Thymus (tissue), 14 donors: ENCODE data around the gene IL21R. TPM values are rescaled to one million over a fixed set of nuclear protein-coding genes. Genes with fewer than 3 reads are reported as not detected.
A peak's percentile ranks its signal among the peaks of the same experiment; 100 is the strongest.

Experiments
- DNase-seq, 9 donors: peaks; one replicate each; pipeline ENCODE4 v3.0.0-alpha.2; 2013; ENCODE audit warnings: low spot score in 9 of 9, low read depth in 6 of 9, missing footprints in 1 of 9
- H3K27ac ChIP-seq, 2 donors: one replicate each; pipeline ENCODE4 v1.5.1; 2013; ENCODE audit warnings: control low read depth in 1 of 2, low read depth in 1 of 2, low read length in 1 of 2, mild to moderate bottlenecking in 1 of 2, moderate library complexity in 1 of 2
- H3K27me3 ChIP-seq, 2 donors: one replicate each; pipeline ENCODE4 v1.5.1; 2013; ENCODE audit warnings: low read length in 1 of 2; ENCODE audit not compliant: control insufficient read depth in 2 of 2, insufficient read depth in 1 of 2
- H3K36me3 ChIP-seq, 2 donors: one replicate each; pipeline ENCODE4 v1.5.1; 2013; ENCODE audit warnings: low read length in 1 of 2, mild to moderate bottlenecking in 1 of 2, moderate library complexity in 1 of 2; ENCODE audit not compliant: control insufficient read depth in 2 of 2, insufficient read depth in 2 of 2
- H3K4me1 ChIP-seq, 2 donors: one replicate each; pipeline ENCODE4 v1.5.1; 2013; ENCODE audit warnings: low read length in 2 of 2; ENCODE audit not compliant: control insufficient read depth in 2 of 2, insufficient read depth in 2 of 2
- H3K4me3 ChIP-seq, 2 donors: one replicate each; pipeline ENCODE4 v1.5.1; 2013; ENCODE audit warnings: low read length in 2 of 2, control low read depth in 1 of 2, mild to moderate bottlenecking in 1 of 2
- H3K9me3 ChIP-seq, 2 donors: one replicate each; pipeline ENCODE4 v1.5.1; 2013; ENCODE audit warnings: low read length in 1 of 2, mild to moderate bottlenecking in 1 of 2; ENCODE audit not compliant: control insufficient read depth in 2 of 2, insufficient read depth in 1 of 2
- WGBS: extraction: QIAGEN DNeasy Blood & Tissue Kit; methylation state at CpG from one replicate; pipeline ENCODE4 v1.1.7; 2013; 5-methylcytosine and 5-hydroxymethylcytosine counted together
- long read RNA-seq, 10 donors: transcript quantifications; one replicate each; lab custom pipeline, GENCODE V29; 2026
- polyA plus RNA-seq: library from polyadenylated mRNA; stranded (reverse); fragments of 200-250 nt; gene quantifications from one replicate; pipeline ENCODE4 v1.2.3, GENCODE V29; 2013
- total RNA-seq: library from RNA; stranded (reverse); fragments of 120-200 nt; gene quantifications from one replicate; pipeline ENCODE4 v1.2.4, GENCODE V29; 2013
- donor health status: healthy.

The IL21R gene
- total RNA-seq = 10.7 TPM
- polyA plus RNA-seq = 12.8 TPM
- long read RNA-seq, donor 1 = 0 reads
- long read RNA-seq, donor 2 = 0 reads
- long read RNA-seq, donor 3, full-length matches to known transcripts = 4 of 10 reads
- long read RNA-seq, donor 3, partial matches to known transcripts = 6 of 10 reads
- long read RNA-seq, donor 3, other reads (novel, unspliced or antisense) = 0 of 10 reads
- long read RNA-seq, donor 4 = 0 reads
- long read RNA-seq, donor 5, full-length matches to known transcripts = 3 of 3 reads
- long read RNA-seq, donor 5, partial matches to known transcripts = 0 of 3 reads
- long read RNA-seq, donor 5, other reads (novel, unspliced or antisense) = 0 of 3 reads
- long read RNA-seq, donor 6, full-length matches to known transcripts = 3 of 3 reads
- long read RNA-seq, donor 6, partial matches to known transcripts = 0 of 3 reads
- long read RNA-seq, donor 6, other reads (novel, unspliced or antisense) = 0 of 3 reads
- long read RNA-seq, donor 7, full-length matches to known transcripts = 5 of 5 reads
- long read RNA-seq, donor 7, partial matches to known transcripts = 0 of 5 reads
- long read RNA-seq, donor 7, other reads (novel, unspliced or antisense) = 0 of 5 reads
- long read RNA-seq, donor 8, full-length matches to known transcripts = 2 of 2 reads
- long read RNA-seq, donor 8, partial matches to known transcripts = 0 of 2 reads
- long read RNA-seq, donor 8, other reads (novel, unspliced or antisense) = 0 of 2 reads
- long read RNA-seq, donor 9 = 0 reads
- long read RNA-seq, donor 10, full-length matches to known transcripts = 3 of 3 reads
- long read RNA-seq, donor 10, partial matches to known transcripts = 0 of 3 reads
- long read RNA-seq, donor 10, other reads (novel, unspliced or antisense) = 0 of 3 reads

DNA sequence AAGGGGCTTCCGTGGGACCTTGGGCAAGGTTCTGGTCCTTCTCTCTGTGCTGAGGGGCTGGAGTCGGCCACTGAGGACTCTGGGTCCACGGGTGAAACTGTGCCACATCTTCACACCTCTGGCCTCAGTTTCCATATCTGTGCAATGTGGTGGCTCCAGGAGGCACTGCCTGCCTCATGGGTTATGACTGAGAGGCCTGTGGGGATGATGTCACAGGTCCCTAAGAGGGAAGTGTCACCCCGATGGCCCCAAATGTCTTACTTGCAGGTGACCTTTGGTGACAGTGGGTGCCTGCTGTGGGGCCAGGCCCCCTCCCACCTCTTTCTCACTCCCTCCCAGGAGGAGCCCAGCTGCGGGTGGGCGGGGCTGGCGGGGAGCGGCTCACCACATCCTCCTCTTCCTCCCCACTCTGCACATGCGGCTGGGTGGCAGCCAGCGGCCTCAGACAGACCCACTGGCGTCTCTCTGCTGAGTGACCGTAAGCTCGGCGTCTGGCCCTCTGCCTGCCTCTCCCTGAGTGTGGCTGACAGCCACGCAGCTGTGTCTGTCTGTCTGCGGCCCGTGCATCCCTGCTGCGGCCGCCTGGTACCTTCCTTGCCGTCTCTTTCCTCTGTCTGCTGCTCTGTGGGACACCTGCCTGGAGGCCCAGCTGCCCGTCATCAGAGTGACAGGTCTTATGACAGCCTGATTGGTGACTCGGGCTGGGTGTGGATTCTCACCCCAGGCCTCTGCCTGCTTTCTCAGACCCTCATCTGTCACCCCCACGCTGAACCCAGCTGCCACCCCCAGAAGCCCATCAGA is at the start of gene IL21R:
TSS of gene IL21R (plus strand) at position 407 of the 801 bp plus-strand sequence. CDS start 27,898 bp downstream, outside the sequence.
- Histone ChIP-seq H3K27me3 (no peaks in the 10 kb centered on the region), H3K36me3 (no peaks in the 10 kb centered on the region), H3K9me3 (no peaks in the 10 kb centered on the region), H3K27ac (peak within 1 kb of the TSS; percentile 94 to 95), H3K4me1 (peaks cover 59 to 68% of the 10 kb centered on the region in 2 donors), H3K4me3 (peak within 1 kb of the TSS; percentile 61 to 69)
- DNase-seq = peak; percentile 65 to 94 (median 80)
- WGBS = 7% methylated on average over 23 of the region's 23 CpGs

DNA sequence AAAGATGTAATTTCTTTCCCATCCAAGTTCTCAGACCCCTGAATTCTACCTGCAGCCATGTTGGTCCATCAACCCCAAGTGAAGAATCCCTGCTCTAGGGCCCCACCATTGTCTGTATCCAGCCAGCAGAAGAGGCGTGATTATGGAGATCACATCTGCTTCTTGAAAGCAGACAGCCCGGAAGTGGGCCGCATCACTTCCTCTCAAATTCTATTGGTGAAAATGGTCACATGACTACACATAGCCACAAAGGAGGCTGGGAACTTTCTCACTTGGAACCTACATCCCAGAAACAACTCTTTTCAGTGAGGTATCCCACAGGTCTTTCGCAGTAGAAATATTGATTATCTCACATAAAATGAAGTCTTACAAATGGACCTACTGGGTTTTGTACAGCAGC is 48.1 kb upstream of the IL21R start:
- DNase-seq = no peak
- Histone ChIP-seq H3K36me3 (peaks cover 2 to 4% of the 10 kb centered on the region in 2 donors), H3K27me3 (no peaks in the 10 kb centered on the region), H3K9me3 (no peaks in the 10 kb centered on the region), H3K4me1 (no peaks in the 10 kb centered on the region), H3K27ac (no peak overlapping the region), H3K4me3 (no peak overlapping the region)
- 97% methylated on average over 4 of the region's 4 CpGs for WGBS

DNA sequence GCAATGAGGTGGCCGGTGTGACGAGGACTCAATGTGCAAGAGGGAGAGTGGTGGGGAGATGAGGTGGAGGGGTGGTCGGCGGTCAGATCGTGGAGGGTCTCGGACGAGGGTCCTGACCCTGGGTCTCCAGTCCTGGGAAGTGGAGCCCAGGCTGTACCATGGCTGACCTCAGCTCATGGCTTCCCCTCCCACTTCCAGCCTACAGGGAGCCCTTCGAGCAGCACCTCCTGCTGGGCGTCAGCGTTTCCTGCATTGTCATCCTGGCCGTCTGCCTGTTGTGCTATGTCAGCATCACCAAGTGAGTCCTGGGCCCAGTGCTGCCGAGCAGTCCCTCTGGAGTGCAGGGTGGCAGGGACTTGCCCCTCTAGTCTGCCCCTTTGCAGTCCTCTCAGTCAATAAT is 46.4 kb upstream of the IL21R start:
- H3K36me3 ChIP-seq = peaks cover 0 to 4% of the 10 kb centered on the region in 2 donors
- WGBS = 88% methylated on average over 12 of the region's 12 CpGs
- no peaks in the 10 kb centered on the region for H3K9me3 ChIP-seq
- no peak overlapping the region for H3K27ac ChIP-seq
- H3K4me3 ChIP-seq = no peak overlapping the region
- H3K4me1 ChIP-seq = peaks cover 0 to 2% of the 10 kb centered on the region in 2 donors
- no peaks in the 10 kb centered on the region for H3K27me3 ChIP-seq
- DNase-seq = no peak

DNA sequence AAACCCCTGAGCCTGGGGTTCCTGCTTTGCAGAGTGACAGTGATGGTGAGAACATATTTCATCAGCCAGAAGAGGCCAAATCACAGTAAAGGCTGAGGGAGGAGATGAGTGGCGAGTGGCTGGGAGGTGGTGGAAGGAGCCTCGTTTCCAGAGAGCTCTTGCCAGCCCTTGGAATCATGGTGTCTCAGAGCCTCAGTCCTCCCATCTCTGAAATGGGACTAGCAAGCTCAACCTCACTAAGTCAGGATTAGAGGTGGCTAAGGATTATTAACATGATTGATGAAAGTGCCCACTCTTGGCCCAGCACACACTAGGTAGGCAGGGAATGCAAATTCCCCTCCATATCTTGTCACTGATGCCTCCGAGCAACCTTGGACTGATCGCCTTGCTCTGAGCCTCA is 45.2 kb upstream of the IL21R start:
- Histone ChIP-seq H3K4me1 (peaks cover 0 to 4% of the 10 kb centered on the region in 2 donors), H3K36me3 (peaks cover 0 to 4% of the 10 kb centered on the region in 2 donors), H3K27ac (no peak overlapping the region), H3K27me3 (no peaks in the 10 kb centered on the region), H3K4me3 (no peak overlapping the region), H3K9me3 (no peaks in the 10 kb centered on the region)
- WGBS = 96% methylated on average over 4 of the region's 4 CpGs
- DNase-seq = no peak

DNA sequence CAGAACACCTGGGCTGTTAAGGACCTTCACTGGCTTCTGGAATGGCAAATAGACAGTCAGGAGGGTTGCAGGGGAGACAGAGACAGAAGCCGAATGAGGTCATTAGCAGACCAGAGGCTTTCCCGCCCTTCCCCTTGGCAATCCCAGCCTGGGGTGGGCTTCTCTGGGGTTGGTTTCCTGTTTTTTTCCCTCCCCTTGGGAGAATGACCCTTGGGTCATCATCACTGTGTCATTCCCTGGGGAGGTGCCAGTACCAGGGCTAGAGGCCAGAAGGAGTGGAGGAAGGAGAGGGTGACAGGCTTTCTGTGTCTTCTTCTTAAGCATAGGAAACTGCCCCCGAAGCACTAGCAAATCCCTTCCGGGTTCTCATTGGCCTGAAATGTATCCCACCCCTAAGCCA is 42.9 kb upstream of the IL21R start:
- Histone ChIP-seq H3K4me3 (no peak overlapping the region), H3K4me1 (peaks cover 0 to 4% of the 10 kb centered on the region in 2 donors), H3K27me3 (no peaks in the 10 kb centered on the region), H3K27ac (no peak overlapping the region), H3K9me3 (no peaks in the 10 kb centered on the region), H3K36me3 (peaks cover 0 to 6% of the 10 kb centered on the region in 2 donors)
- WGBS = 99% methylated on average over 4 of the region's 4 CpGs
- no peak for DNase-seq

DNA sequence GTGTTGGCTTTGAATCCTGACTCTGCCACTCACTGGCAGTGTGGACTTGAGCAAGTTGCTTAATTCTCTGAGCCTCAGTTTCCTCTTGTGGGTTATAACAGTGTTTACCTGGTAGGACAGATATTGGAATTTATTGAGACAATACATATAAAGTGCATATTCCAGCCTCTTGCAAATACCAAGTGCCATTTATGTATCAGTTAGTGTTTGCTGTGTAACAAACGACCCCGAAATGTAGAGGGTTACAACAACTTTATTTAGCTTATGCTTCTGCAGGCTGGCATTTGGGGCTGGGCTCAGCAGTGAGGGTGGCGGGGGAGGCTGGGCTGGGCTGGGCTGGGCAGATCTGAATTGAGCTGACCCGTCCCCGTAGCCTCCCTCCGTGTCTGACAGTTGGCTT is 42.4 kb upstream of the IL21R start:
- Histone ChIP-seq H3K36me3 (peaks cover 0 to 3% of the 10 kb centered on the region in 2 donors), H3K4me3 (no peak overlapping the region), H3K27me3 (no peaks in the 10 kb centered on the region), H3K9me3 (no peaks in the 10 kb centered on the region), H3K4me1 (peaks cover 0 to 4% of the 10 kb centered on the region in 2 donors), H3K27ac (no peak overlapping the region)
- 91% methylated on average over 6 of the region's 6 CpGs for WGBS
- no peak for DNase-seq

DNA sequence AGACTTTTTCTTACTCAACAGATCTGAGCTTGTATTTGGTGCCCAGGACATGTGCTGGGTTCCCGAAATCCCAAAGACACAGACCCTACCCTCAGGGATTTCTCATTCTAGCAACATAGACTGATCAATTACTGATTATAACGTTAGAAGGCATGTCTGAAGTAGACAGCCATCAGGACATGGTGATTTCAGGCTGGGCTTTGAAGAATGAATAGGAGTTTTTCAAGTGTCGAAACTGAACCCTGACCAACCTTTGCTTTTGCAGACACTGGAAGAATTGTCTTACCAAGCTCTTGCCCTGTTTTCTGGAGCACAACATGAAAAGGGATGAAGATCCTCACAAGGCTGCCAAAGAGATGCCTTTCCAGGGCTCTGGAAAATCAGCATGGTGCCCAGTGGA is 40.0 kb upstream of the IL21R start:
- Histone ChIP-seq H3K27me3 (no peaks in the 10 kb centered on the region), H3K4me1 (peaks cover 3 to 9% of the 10 kb centered on the region in 2 donors), H3K27ac (no peak overlapping the region), H3K36me3 (peaks cover 0 to 3% of the 10 kb centered on the region in 2 donors), H3K9me3 (no peaks in the 10 kb centered on the region), H3K4me3 (no peak overlapping the region)
- WGBS = 95% methylated on average over 3 of the region's 3 CpGs
- DNase-seq = no peak

DNA sequence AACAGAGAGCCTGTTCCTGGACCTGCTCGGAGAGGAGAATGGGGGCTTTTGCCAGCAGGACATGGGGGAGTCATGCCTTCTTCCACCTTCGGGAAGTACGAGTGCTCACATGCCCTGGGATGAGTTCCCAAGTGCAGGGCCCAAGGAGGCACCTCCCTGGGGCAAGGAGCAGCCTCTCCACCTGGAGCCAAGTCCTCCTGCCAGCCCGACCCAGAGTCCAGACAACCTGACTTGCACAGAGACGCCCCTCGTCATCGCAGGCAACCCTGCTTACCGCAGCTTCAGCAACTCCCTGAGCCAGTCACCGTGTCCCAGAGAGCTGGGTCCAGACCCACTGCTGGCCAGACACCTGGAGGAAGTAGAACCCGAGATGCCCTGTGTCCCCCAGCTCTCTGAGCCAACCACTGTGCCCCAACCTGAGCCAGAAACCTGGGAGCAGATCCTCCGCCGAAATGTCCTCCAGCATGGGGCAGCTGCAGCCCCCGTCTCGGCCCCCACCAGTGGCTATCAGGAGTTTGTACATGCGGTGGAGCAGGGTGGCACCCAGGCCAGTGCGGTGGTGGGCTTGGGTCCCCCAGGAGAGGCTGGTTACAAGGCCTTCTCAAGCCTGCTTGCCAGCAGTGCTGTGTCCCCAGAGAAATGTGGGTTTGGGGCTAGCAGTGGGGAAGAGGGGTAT is 39.3 kb upstream of the IL21R start:
- WGBS = 96% methylated on average over 16 of the region's 16 CpGs
- Histone ChIP-seq H3K27me3 (no peaks in the 10 kb centered on the region), H3K27ac (no peak overlapping the region), H3K4me1 (peaks cover 5 to 16% of the 10 kb centered on the region in 2 donors), H3K4me3 (no peak overlapping the region), H3K9me3 (no peaks in the 10 kb centered on the region), H3K36me3 (peaks cover 0 to 3% of the 10 kb centered on the region in 2 donors)
- no peak for DNase-seq
